ENCODE measurements around the gene FDX1.

DNA sequence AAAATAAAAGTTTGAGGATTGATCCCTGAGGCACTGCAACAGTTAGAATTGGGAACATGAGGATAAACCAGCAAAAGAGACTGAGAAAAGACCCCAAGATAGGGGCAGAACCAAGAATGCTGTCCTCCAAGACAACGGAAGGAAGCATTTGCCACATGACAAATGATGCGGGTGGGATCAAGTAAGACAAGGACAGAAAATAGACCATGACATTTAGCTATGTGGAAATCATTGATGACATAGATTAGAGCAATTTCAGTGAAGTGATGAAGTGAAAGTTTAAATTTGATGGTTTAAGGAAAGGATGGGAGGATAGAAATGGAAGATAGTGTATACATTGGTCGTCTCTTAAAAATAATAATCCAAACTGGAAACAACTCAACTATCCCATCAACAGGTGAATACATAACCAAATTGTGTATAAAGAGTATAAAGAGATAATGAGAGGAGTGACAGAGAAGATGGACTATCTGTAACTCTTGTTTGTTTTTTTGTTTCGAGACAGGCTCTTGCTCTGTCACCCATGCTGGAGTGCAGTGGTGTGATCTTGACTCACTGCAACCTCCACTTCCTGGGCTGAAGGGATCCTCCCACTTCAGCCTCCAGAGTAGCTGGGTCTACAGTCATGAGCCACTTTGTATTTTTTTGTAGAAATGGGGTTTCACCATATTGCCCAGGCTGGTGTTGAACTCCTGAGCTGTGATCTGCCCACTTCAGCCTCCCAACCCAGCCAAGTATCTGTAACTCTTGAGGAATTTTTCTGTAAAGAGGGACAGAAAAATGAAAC lies 48.7 kb upstream of the FDX1 start:
- TF ChIP-seq CTCF (IDR thresholded peaks at IDR 0.05) (no peak), POLR2A (IDR thresholded peaks at IDR 0.05) (no peak)

All from adrenal gland (tissue), 5 donors.